K562 (cell line): ENCODE measurements around the gene BCAN. TPM values are rescaled to one million over a fixed set of nuclear protein-coding genes. Genes with fewer than 3 reads are reported as not detected.

Experiments
- CHD2 ChIP-seq: IDR thresholded peaks from 2 replicates; pipeline ENCODE4 v1.6.1; 2011; ENCODE audit warnings: low read depth, low read length
- KDM2B ChIP-seq: fragments of 250-450 bp; sonication (Bioruptor Pico); IDR thresholded peaks from 2 replicates; pipeline ENCODE4 v1.8.0; 2021; ENCODE audit warnings: mild to moderate bottlenecking, moderate library complexity
- MAFG ChIP-seq: fragments of 450-650 bp; conservative IDR thresholded peaks from 2 replicates; pipeline ENCODE4 v1.6.1; 2016; ENCODE audit warnings: missing genetic modification characterization, missing compliant biosample characterization
- MCM7 ChIP-seq, 2 experiments: fragments of 450-650 bp; IDR thresholded peaks; 2 replicates each; pipeline ENCODE4 v1.6.1; 2016 to 2018
- NELFE ChIP-seq: IDR thresholded peaks from 2 replicates; pipeline ENCODE4 v1.6.1; 2011; ENCODE audit warnings: mild to moderate bottlenecking; ENCODE audit not compliant: insufficient read depth, insufficient read length
- PHB ChIP-seq: fragments of 250-450 bp; sonication (Bioruptor Pico); IDR thresholded peaks from 2 replicates; pipeline ENCODE4 v1.5.0; 2021
- ZFP30 ChIP-seq: fragments of 250-450 bp; sonication (Bioruptor Pico); IDR thresholded peaks from 2 replicates; pipeline ENCODE4 v1.8.0; 2022; ENCODE audit warnings: moderate library complexity, mild to moderate bottlenecking, inconsistent platforms, borderline replicate concordance
- ZMIZ1 ChIP-seq, 2 experiments: fragments of 150-350 bp in 1 of 2; IDR thresholded peaks; 2 replicates each; pipeline ENCODE4 v1.6.1; 2012 to 2016; ENCODE audit warnings: low read depth in 2 of 2, low read length in 2 of 2, mild to moderate bottlenecking in 1 of 2, moderate library complexity in 1 of 2
- ZNF586 ChIP-seq: fragments of 450-650 bp; formaldehyde crosslinking; conservative IDR thresholded peaks from 2 replicates; pipeline ENCODE4 v1.4.0; 2020; ENCODE audit warnings: mild to moderate bottlenecking, moderate library complexity
- ZNF717 ChIP-seq: fragments of 250-450 bp; sonication (Bioruptor Pico); IDR thresholded peaks from 2 replicates; pipeline ENCODE4 v1.5.0; 2021
- polyA plus RNA-seq, 8 experiments: library from polyadenylated mRNA; depleted of rRNA in 4 of 8; stranded (reverse) in 5 of 8; unstranded in 3 of 8; fragments of >200 nt; fragmentation: Nextera tagmentation in 2 of 8; fragmentation: Illumina TruSeq in 1 of 8; extraction: Ambion mirVana in 2 of 8; extraction: Trizol in 1 of 8; gene quantifications; 2 replicates each; pipeline versions ENCODE4 v1.2.1 to v1.2.3, GENCODE V29; 2011 to 2014; ENCODE audit warnings: inconsistent platforms in 1 of 8, missing spikeins in 1 of 8
- total RNA-seq, 7 experiments: library from RNA; depleted of rRNA in 6 of 7; stranded (reverse); fragments of >200 nt in 6 of 7; fragmentation: Illumina TruSeq in 2 of 7; extraction: Trizol in 2 of 7; gene quantifications; 2 replicates each; pipeline versions ENCODE4 v1.2.1 to v1.2.3, GENCODE V29; 2011 to 2021; ENCODE audit warnings: low replicate concordance in 1 of 7
- TF ChIP-seq, protein P1 (sequence below), 2 experiments: fragments of 450-650 bp; IDR thresholded peaks; 2 replicates each; pipeline ENCODE4 v1.6.1; 2018; ENCODE audit warnings: mild to moderate bottlenecking in 2 of 2, low read depth in 1 of 2; ENCODE audit not compliant: partially characterized antibody in 2 of 2
- TF ChIP-seq, protein P2 (sequence below): fragments of 200-800 bp; sonication (Bioruptor generic); IDR thresholded peaks from 2 replicates; pipeline ENCODE4 v1.6.1; 2017; ENCODE audit warnings: missing genetic modification characterization, missing compliant biosample characterization
- TF ChIP-seq, protein P3 (sequence below): sonication (generic); formaldehyde crosslinking; IDR thresholded peaks from 2 replicates; pipeline ENCODE4 v1.8.0; 2022; ENCODE audit warnings: mild to moderate bottlenecking, low read depth, missing genetic modification reagents
- TF ChIP-seq, protein P4 (sequence below), 3 experiments: fragments of 200-800 bp in 1 of 3; sonication (Bioruptor generic) in 1 of 3; sonication (generic) in 1 of 3; formaldehyde crosslinking in 1 of 3; IDR thresholded peaks; 2 replicates each; pipeline versions ENCODE4 v1.6.1 to v1.8.0; 2016 to 2022; ENCODE audit warnings: mild to moderate bottlenecking in 2 of 3, missing compliant biosample characterization in 2 of 3, missing genetic modification characterization in 2 of 3, missing genetic modification reagents in 1 of 3

The BCAN gene
- total and polyA plus RNA-seq, 9 of the 15 experiments (the other 6 are each of a cell fraction or from before 2014, with no cell fraction given), result 0.04 to 0.33 (median 0.14) TPM; not detected in 5

GRCh38 chr1:156656806-156657740, 15.2 kb downstream of the BCAN start (continued):
- TF ChIP-seq ZFP30 (CRISPR knock-in tag) (no peak), MAFG (no peak), MCM7 (IDR thresholded peaks at IDR 0.05) (no peak), ZNF717 (CRISPR knock-in tag) (no peak), ZMIZ1 (IDR thresholded peaks at IDR 0.05; ENCODE audit: low read depth in 2 of 2, low read length in 2 of 2) (no peak), PHB (CRISPR knock-in tag) (no peak), NELFE (no peak), ZNF586 (CRISPR knock-in tag) (no peak), CHD2 (no peak), KDM2B (CRISPR knock-in tag) (no peak)
- TF ChIP-seq, protein P1, sequence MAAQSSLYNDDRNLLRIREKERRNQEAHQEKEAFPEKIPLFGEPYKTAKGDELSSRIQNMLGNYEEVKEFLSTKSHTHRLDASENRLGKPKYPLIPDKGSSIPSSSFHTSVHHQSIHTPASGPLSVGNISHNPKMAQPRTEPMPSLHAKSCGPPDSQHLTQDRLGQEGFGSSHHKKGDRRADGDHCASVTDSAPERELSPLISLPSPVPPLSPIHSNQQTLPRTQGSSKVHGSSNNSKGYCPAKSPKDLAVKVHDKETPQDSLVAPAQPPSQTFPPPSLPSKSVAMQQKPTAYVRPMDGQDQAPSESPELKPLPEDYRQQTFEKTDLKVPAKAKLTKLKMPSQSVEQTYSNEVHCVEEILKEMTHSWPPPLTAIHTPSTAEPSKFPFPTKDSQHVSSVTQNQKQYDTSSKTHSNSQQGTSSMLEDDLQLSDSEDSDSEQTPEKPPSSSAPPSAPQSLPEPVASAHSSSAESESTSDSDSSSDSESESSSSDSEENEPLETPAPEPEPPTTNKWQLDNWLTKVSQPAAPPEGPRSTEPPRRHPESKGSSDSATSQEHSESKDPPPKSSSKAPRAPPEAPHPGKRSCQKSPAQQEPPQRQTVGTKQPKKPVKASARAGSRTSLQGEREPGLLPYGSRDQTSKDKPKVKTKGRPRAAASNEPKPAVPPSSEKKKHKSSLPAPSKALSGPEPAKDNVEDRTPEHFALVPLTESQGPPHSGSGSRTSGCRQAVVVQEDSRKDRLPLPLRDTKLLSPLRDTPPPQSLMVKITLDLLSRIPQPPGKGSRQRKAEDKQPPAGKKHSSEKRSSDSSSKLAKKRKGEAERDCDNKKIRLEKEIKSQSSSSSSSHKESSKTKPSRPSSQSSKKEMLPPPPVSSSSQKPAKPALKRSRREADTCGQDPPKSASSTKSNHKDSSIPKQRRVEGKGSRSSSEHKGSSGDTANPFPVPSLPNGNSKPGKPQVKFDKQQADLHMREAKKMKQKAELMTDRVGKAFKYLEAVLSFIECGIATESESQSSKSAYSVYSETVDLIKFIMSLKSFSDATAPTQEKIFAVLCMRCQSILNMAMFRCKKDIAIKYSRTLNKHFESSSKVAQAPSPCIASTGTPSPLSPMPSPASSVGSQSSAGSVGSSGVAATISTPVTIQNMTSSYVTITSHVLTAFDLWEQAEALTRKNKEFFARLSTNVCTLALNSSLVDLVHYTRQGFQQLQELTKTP (IDR thresholded peaks at IDR 0.05; ENCODE audit: low read depth in 1 of 2, partially characterized antibody in 2 of 2), result no peak
- TF ChIP-seq, protein P2, sequence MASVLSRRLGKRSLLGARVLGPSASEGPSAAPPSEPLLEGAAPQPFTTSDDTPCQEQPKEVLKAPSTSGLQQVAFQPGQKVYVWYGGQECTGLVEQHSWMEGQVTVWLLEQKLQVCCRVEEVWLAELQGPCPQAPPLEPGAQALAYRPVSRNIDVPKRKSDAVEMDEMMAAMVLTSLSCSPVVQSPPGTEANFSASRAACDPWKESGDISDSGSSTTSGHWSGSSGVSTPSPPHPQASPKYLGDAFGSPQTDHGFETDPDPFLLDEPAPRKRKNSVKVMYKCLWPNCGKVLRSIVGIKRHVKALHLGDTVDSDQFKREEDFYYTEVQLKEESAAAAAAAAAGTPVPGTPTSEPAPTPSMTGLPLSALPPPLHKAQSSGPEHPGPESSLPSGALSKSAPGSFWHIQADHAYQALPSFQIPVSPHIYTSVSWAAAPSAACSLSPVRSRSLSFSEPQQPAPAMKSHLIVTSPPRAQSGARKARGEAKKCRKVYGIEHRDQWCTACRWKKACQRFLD, result no peak
- TF ChIP-seq, protein P3, sequence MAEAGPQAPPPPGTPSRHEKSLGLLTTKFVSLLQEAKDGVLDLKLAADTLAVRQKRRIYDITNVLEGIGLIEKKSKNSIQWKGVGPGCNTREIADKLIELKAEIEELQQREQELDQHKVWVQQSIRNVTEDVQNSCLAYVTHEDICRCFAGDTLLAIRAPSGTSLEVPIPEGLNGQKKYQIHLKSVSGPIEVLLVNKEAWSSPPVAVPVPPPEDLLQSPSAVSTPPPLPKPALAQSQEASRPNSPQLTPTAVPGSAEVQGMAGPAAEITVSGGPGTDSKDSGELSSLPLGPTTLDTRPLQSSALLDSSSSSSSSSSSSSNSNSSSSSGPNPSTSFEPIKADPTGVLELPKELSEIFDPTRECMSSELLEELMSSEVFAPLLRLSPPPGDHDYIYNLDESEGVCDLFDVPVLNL (CRISPR knock-in tag), result no peak
- TF ChIP-seq, protein P4, sequence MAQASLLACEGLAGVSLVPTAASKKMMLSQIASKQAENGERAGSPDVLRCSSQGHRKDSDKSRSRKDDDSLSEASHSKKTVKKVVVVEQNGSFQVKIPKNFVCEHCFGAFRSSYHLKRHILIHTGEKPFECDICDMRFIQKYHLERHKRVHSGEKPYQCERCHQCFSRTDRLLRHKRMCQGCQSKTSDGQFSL (CRISPR knock-in tag; IDR thresholded peaks at IDR 0.05), result no peak
- TF ChIP-seq, protein P4 (tag; IDR thresholded peaks at IDR 0.05), result no peak
